ENCODE measurements around the gene CPEB1. TPM values are rescaled to one million over a fixed set of nuclear protein-coding genes. Genes with fewer than 3 reads are reported as not detected.
A peak's percentile ranks its signal among the peaks of the same experiment; 100 is the strongest.

Gene CPEB1
- total RNA-seq, 1 donor from 2014 or later = 0.52 TPM

DNA sequence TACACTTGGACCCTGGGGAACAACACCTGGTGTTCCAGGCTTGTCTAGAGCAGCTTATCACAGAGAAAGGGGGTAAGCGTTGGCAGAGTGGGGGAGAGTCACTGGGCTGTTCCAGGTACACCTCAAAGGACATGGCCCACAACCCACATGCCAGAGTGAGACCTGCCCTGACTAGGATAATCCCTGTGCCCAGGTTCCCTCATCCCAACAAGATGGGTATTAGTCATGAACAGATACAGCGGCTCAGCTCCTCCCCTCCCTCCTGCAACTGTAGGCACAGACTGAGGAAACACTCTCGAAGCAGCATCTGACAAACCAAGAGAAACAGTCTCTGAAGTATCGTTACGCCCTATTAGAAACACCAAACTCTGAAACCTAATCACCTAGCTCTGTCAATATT lies 74.9 kb downstream of the CPEB1 start:
- Histone ChIP-seq H3K27me3 (ENCODE audit: control insufficient read depth in 3 of 3, insufficient read depth in 3 of 3, low read length in 3 of 3) (no peaks in the 10 kb centered on the region), H3K4me3 (ENCODE audit: low read length in 3 of 3) (no peak overlapping the region), H3K27ac (ENCODE audit: low read depth, low read length) (no peak overlapping the region), H3K9me3 (ENCODE audit: control insufficient read depth in 3 of 3, low read length in 3 of 3) (no peaks in the 10 kb centered on the region), H3K4me1 (ENCODE audit: control insufficient read depth in 3 of 3, insufficient read depth in 3 of 3, low read length in 3 of 3) (peaks cover 7 to 16% (median 14%) of the 10 kb centered on the region in 3 donors), H3K9ac (ENCODE audit: low read depth in 1 of 3, low read length in 3 of 3) (peak overlapping the region in 1 of 3 donors; percentile 78), H3K36me3 (ENCODE audit: control insufficient read depth in 3 of 3, insufficient read depth in 3 of 3, low read length in 3 of 3) (peaks cover 0 to 4% (median 0%) of the 10 kb centered on the region in 3 donors)

GRCh38 chr15:82571722-82572222 lies 75.4 kb downstream of the CPEB1 start:
- H3K9me3 ChIP-seq (ENCODE audit: control insufficient read depth in 3 of 3, low read length in 3 of 3) = no peaks in the 10 kb centered on the region
- peak overlapping the region; percentile 64 to 75 (median 66) for H3K4me3 ChIP-seq (ENCODE audit: low read length in 3 of 3)
- peaks cover 7 to 16% (median 14%) of the 10 kb centered on the region in 3 donors for H3K4me1 ChIP-seq (ENCODE audit: control insufficient read depth in 3 of 3, insufficient read depth in 3 of 3, low read length in 3 of 3)
- H3K36me3 ChIP-seq (ENCODE audit: control insufficient read depth in 3 of 3, insufficient read depth in 3 of 3, low read length in 3 of 3) = peaks cover 0 to 4% (median 0%) of the 10 kb centered on the region in 3 donors
- peak overlapping the region; percentile 25 for H3K27ac ChIP-seq (ENCODE audit: low read depth, low read length)
- no peaks in the 10 kb centered on the region for H3K27me3 ChIP-seq (ENCODE audit: control insufficient read depth in 3 of 3, insufficient read depth in 3 of 3, low read length in 3 of 3)
- H3K9ac ChIP-seq (ENCODE audit: low read depth in 1 of 3, low read length in 3 of 3) = peak overlapping the region; percentile 38 to 78 (median 58)

DNA sequence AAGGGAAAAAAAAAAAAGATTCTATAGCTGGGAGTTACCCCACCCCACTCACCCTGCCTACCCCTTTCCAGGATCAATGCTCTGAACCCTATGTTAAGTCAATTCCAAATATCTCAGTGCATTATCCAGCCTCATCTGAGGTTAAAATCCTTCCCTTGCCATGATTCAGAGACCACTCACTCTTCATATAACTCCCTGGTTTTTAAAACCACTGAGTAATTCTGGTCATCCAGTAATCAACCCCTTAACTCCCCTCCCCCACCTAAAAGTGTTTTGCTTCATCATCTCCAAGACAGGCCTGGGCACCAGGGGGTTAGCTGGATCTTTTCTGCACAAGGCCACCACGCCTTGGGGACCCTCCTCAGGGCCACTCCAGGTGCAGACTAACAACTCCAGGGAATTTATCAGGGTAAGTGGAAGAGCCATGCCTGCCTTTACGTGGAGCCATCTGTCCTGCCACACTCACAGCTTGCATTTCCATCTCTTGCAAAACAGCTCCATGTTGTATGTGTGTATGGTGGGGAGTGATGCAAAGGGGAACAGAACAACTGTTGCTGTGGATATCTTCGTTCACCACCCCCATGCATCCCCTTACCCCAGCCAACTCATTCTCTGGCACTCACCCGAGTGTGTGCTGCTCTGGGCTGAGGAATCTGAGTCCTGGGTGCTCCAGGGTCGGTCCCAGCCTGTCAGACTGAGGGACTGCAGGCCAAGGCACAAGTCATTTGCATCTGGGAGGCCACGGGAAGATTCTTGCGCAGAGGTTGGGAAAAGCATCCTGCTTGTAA lies 76.2 kb downstream of the CPEB1 start:
- H3K9ac ChIP-seq (ENCODE audit: low read depth in 1 of 3, low read length in 3 of 3) = peak overlapping the region; percentile 38 to 78 (median 58)
- peaks cover 0 to 4% (median 0%) of the 10 kb centered on the region in 3 donors for H3K36me3 ChIP-seq (ENCODE audit: control insufficient read depth in 3 of 3, insufficient read depth in 3 of 3, low read length in 3 of 3)
- no peaks in the 10 kb centered on the region for H3K9me3 ChIP-seq (ENCODE audit: control insufficient read depth in 3 of 3, low read length in 3 of 3)
- peaks cover 7 to 16% (median 14%) of the 10 kb centered on the region in 3 donors for H3K4me1 ChIP-seq (ENCODE audit: control insufficient read depth in 3 of 3, insufficient read depth in 3 of 3, low read length in 3 of 3)
- peak overlapping the region; percentile 25 for H3K27ac ChIP-seq (ENCODE audit: low read depth, low read length)
- peak overlapping the region in 2 of 3 donors; percentile 32 to 66 for H3K4me3 ChIP-seq (ENCODE audit: low read length in 3 of 3)
- H3K27me3 ChIP-seq (ENCODE audit: control insufficient read depth in 3 of 3, insufficient read depth in 3 of 3, low read length in 3 of 3) = no peaks in the 10 kb centered on the region

- H3K9ac ChIP-seq (ENCODE audit: low read depth in 1 of 3, low read length in 3 of 3) = no peak overlapping the region
- no peaks in the 10 kb centered on the region for H3K27me3 ChIP-seq (ENCODE audit: control insufficient read depth in 3 of 3, insufficient read depth in 3 of 3, low read length in 3 of 3)
- H3K9me3 ChIP-seq (ENCODE audit: control insufficient read depth in 3 of 3, low read length in 3 of 3) = no peaks in the 10 kb centered on the region
- H3K4me1 ChIP-seq (ENCODE audit: control insufficient read depth in 3 of 3, insufficient read depth in 3 of 3, low read length in 3 of 3) = peaks cover 7 to 16% (median 16%) of the 10 kb centered on the region in 3 donors
- H3K4me3 ChIP-seq (ENCODE audit: low read length in 3 of 3) = no peak overlapping the region
- peaks cover 0 to 4% (median 0%) of the 10 kb centered on the region in 3 donors for H3K36me3 ChIP-seq (ENCODE audit: control insufficient read depth in 3 of 3, insufficient read depth in 3 of 3, low read length in 3 of 3)
- H3K27ac ChIP-seq (ENCODE audit: low read depth, low read length) = no peak overlapping the region
These were observed 77.3 kb downstream of the CPEB1 start for GRCh38 chr15:82569834-82570233.

- peaks cover 7 to 16% (median 16%) of the 10 kb centered on the region in 3 donors for H3K4me1 ChIP-seq (ENCODE audit: control insufficient read depth in 3 of 3, insufficient read depth in 3 of 3, low read length in 3 of 3)
- H3K27me3 ChIP-seq (ENCODE audit: control insufficient read depth in 3 of 3, insufficient read depth in 3 of 3, low read length in 3 of 3) = no peaks in the 10 kb centered on the region
- H3K27ac ChIP-seq (ENCODE audit: low read depth, low read length) = no peak overlapping the region
- no peak overlapping the region for H3K4me3 ChIP-seq (ENCODE audit: low read length in 3 of 3)
- no peak overlapping the region for H3K9ac ChIP-seq (ENCODE audit: low read depth in 1 of 3, low read length in 3 of 3)
- H3K9me3 ChIP-seq (ENCODE audit: control insufficient read depth in 3 of 3, low read length in 3 of 3) = no peaks in the 10 kb centered on the region
- peaks cover 0 to 4% (median 0%) of the 10 kb centered on the region in 3 donors for H3K36me3 ChIP-seq (ENCODE audit: control insufficient read depth in 3 of 3, insufficient read depth in 3 of 3, low read length in 3 of 3)
These were observed 78.2 kb downstream of the CPEB1 start for GRCh38 chr15:82568986-82569385.

DNA sequence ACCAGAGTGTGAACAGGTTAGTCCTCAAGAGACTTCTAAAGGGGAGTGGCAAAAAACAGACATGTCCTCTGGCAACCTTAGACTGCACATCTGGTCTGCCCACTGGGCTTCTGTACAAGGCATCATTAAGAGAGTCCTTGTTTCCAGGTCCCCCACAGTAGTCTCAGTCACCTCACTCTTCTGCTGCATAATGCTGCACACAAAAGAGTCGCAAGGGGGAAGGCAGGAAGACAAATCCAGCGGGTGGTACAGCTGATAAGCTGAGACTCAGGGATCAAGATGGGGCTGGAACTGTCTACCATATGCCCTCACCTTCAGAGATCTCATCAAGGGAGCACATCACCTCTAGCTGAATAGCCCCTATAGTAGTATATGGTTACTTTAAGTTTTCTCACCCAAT lies 79.5 kb downstream of the CPEB1 start:
- Histone ChIP-seq H3K27me3 (ENCODE audit: control insufficient read depth in 3 of 3, insufficient read depth in 3 of 3, low read length in 3 of 3) (no peaks in the 10 kb centered on the region), H3K9ac (ENCODE audit: low read depth in 1 of 3, low read length in 3 of 3) (no peak overlapping the region), H3K4me3 (ENCODE audit: low read length in 3 of 3) (no peak overlapping the region), H3K4me1 (ENCODE audit: control insufficient read depth in 3 of 3, insufficient read depth in 3 of 3, low read length in 3 of 3) (peaks cover 7 to 16% (median 16%) of the 10 kb centered on the region in 3 donors), H3K9me3 (ENCODE audit: control insufficient read depth in 3 of 3, low read length in 3 of 3) (no peaks in the 10 kb centered on the region), H3K36me3 (ENCODE audit: control insufficient read depth in 3 of 3, insufficient read depth in 3 of 3, low read length in 3 of 3) (peaks cover 0 to 4% (median 0%) of the 10 kb centered on the region in 3 donors), H3K27ac (ENCODE audit: low read depth, low read length) (no peak overlapping the region)

DNA sequence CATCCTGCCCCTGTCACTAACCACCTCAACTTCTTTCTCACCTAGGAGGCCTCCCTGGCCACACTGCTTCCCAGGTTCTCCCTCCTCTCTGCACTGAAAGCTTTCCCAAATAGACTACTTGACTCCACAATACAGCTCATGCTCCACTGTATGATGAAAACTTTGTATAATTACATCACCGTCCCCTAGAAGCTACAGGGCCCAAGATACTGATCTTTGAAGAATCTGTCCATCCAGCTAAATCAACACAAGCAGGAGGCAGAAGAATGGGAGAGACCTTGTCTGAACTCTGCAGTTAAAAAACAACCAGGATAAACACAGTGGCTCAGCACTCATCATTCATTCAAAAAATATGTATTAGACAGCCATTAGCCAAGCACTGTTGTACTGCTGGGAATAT lies 80.5 kb downstream of the CPEB1 start:
- Histone ChIP-seq H3K4me3 (ENCODE audit: low read length in 3 of 3) (no peak overlapping the region), H3K4me1 (ENCODE audit: control insufficient read depth in 3 of 3, insufficient read depth in 3 of 3, low read length in 3 of 3) (peaks cover 6 to 12% (median 9%) of the 10 kb centered on the region in 3 donors), H3K9me3 (ENCODE audit: control insufficient read depth in 3 of 3, low read length in 3 of 3) (no peaks in the 10 kb centered on the region), H3K27ac (ENCODE audit: low read depth, low read length) (no peak overlapping the region), H3K9ac (ENCODE audit: low read depth in 1 of 3, low read length in 3 of 3) (no peak overlapping the region), H3K36me3 (ENCODE audit: control insufficient read depth in 3 of 3, insufficient read depth in 3 of 3, low read length in 3 of 3) (peaks cover 0 to 4% (median 0%) of the 10 kb centered on the region in 3 donors), H3K27me3 (ENCODE audit: control insufficient read depth in 3 of 3, insufficient read depth in 3 of 3, low read length in 3 of 3) (no peaks in the 10 kb centered on the region)

DNA sequence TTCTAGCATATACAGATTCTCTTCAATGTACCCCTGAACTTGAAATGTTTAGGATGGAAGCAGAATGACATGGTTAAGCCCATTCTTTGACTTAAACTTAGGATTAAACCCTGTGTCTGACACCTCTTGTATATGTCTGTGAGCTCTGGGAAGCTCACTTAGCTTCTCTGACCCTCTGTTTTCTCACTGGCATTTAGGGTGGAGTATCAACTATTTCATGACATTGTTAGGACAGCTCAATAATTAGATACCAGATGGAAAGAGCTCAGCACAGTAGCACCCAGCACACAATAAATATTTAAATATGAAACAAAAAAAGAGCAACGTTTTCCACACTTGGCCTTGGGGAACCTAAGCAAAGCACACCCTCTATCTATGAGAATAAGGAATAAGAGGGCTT lies 88.7 kb downstream of the CPEB1 start:
- Histone ChIP-seq H3K27me3 (ENCODE audit: control insufficient read depth in 3 of 3, insufficient read depth in 3 of 3, low read length in 3 of 3) (no peaks in the 10 kb centered on the region), H3K4me1 (ENCODE audit: control insufficient read depth in 3 of 3, insufficient read depth in 3 of 3, low read length in 3 of 3) (peaks cover 8 to 10% (median 10%) of the 10 kb centered on the region in 3 donors), H3K36me3 (ENCODE audit: control insufficient read depth in 3 of 3, insufficient read depth in 3 of 3, low read length in 3 of 3) (no peaks in the 10 kb centered on the region), H3K9me3 (ENCODE audit: control insufficient read depth in 3 of 3, low read length in 3 of 3) (no peaks in the 10 kb centered on the region), H3K4me3 (ENCODE audit: low read length in 3 of 3) (no peak overlapping the region), H3K27ac (ENCODE audit: low read depth, low read length) (no peak overlapping the region), H3K9ac (ENCODE audit: low read depth in 1 of 3, low read length in 3 of 3) (no peak overlapping the region)

GRCh38 chr15:82556315-82557035 lies 90.7 kb downstream of the CPEB1 start:
- Histone ChIP-seq H3K27ac (ENCODE audit: low read depth, low read length) (no peak overlapping the region), H3K9me3 (ENCODE audit: control insufficient read depth in 3 of 3, low read length in 3 of 3) (no peaks in the 10 kb centered on the region), H3K4me1 (ENCODE audit: control insufficient read depth in 3 of 3, insufficient read depth in 3 of 3, low read length in 3 of 3) (peaks cover 21 to 25% (median 24%) of the 10 kb centered on the region in 3 donors), H3K9ac (ENCODE audit: low read depth in 1 of 3, low read length in 3 of 3) (no peak overlapping the region), H3K4me3 (ENCODE audit: low read length in 3 of 3) (no peak overlapping the region), H3K27me3 (ENCODE audit: control insufficient read depth in 3 of 3, insufficient read depth in 3 of 3, low read length in 3 of 3) (no peaks in the 10 kb centered on the region), H3K36me3 (ENCODE audit: control insufficient read depth in 3 of 3, insufficient read depth in 3 of 3, low read length in 3 of 3) (no peaks in the 10 kb centered on the region)

DNA sequence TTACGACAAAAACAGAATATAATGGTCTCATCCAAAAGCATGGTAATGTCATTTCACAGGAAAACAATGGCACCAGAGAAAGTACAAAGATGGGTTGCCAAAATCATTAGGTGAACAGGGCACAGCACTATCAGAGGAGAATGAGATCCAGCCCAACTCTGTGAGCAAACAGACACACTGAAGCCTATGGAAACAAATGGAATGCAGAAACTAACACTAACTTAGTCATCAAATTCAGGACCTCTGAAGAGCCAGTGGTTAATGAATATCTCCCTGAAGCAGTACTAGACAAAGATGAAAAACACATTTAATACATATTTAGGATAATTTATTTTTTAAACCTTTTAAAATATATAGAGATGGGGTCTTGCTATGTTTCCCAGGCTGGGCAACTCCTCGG lies 92.3 kb downstream of the CPEB1 start:
- peaks cover 21 to 25% (median 24%) of the 10 kb centered on the region in 3 donors for H3K4me1 ChIP-seq (ENCODE audit: control insufficient read depth in 3 of 3, insufficient read depth in 3 of 3, low read length in 3 of 3)
- H3K36me3 ChIP-seq (ENCODE audit: control insufficient read depth in 3 of 3, insufficient read depth in 3 of 3, low read length in 3 of 3) = no peaks in the 10 kb centered on the region
- H3K4me3 ChIP-seq (ENCODE audit: low read length in 3 of 3) = no peak overlapping the region
- H3K9me3 ChIP-seq (ENCODE audit: control insufficient read depth in 3 of 3, low read length in 3 of 3) = no peaks in the 10 kb centered on the region
- H3K9ac ChIP-seq (ENCODE audit: low read depth in 1 of 3, low read length in 3 of 3) = no peak overlapping the region
- H3K27me3 ChIP-seq (ENCODE audit: control insufficient read depth in 3 of 3, insufficient read depth in 3 of 3, low read length in 3 of 3) = no peaks in the 10 kb centered on the region
- H3K27ac ChIP-seq (ENCODE audit: low read depth, low read length) = no peak overlapping the region

Measured in skeletal muscle tissue (tissue), 4 donors.